C4-2B (cell line): ENCODE measurements around the gene COQ6.

Source experiments
- H3K27ac ChIP-seq: fragments of 450-650 bp; 2 replicates; pipeline ENCODE4 v1.5.1; 2017
- ZFX ChIP-seq: fragments of 450-650 bp; IDR thresholded peaks from 2 replicates; pipeline ENCODE4 v1.6.1; 2017
- TF ChIP-seq, protein P1 (sequence below): fragments of 450-650 bp; conservative IDR thresholded peaks from 2 replicates; pipeline ENCODE4 v1.5.1; 2017; ENCODE audit warnings: mild to moderate bottlenecking

The COQ6 gene

DNA sequence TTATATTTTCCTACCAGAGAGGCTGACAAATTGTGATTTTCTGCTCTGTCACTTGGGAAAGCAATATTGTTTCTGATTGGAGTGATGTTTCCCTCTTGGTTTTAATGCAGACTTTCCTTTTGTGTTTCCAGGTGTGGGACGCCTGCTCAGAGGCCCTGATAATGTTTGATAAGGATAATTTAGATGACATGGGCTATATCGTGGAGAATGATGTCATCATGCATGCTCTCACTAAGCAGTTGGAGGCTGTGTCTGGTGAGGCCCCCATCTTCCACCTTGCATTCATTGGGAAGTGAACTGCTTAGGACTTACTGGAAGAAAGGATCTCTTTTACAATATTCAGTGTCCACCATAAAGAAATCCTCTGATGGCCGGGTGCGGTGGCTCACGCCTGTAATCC is 5.6 kb downstream of the COQ6 start:
- TF ChIP-seq ZFX: no peak
- TF ChIP-seq, protein P1, sequence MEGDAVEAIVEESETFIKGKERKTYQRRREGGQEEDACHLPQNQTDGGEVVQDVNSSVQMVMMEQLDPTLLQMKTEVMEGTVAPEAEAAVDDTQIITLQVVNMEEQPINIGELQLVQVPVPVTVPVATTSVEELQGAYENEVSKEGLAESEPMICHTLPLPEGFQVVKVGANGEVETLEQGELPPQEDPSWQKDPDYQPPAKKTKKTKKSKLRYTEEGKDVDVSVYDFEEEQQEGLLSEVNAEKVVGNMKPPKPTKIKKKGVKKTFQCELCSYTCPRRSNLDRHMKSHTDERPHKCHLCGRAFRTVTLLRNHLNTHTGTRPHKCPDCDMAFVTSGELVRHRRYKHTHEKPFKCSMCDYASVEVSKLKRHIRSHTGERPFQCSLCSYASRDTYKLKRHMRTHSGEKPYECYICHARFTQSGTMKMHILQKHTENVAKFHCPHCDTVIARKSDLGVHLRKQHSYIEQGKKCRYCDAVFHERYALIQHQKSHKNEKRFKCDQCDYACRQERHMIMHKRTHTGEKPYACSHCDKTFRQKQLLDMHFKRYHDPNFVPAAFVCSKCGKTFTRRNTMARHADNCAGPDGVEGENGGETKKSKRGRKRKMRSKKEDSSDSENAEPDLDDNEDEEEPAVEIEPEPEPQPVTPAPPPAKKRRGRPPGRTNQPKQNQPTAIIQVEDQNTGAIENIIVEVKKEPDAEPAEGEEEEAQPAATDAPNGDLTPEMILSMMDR: no peak
- no peak overlapping the region for H3K27ac ChIP-seq

- TF ChIP-seq, protein P1: no peak
- TF ChIP-seq ZFX: no peak
- no peak overlapping the region for H3K27ac ChIP-seq
Measured at GRCh38 chr14:73958591-73958990, 8.5 kb downstream of the COQ6 start.

- TF ChIP-seq, protein P1: no peak
- TF ChIP-seq ZFX: no peak
- H3K27ac ChIP-seq: no peak overlapping the region
Measured at GRCh38 chr14:73961192-73961591, 11.1 kb downstream of the COQ6 start.

- no peak for TF ChIP-seq ZFX
- TF ChIP-seq, protein P1: no peak
- H3K27ac ChIP-seq: no peak overlapping the region
Measured at GRCh38 chr14:73965216-73965615, 15.1 kb downstream of the COQ6 start.

DNA sequence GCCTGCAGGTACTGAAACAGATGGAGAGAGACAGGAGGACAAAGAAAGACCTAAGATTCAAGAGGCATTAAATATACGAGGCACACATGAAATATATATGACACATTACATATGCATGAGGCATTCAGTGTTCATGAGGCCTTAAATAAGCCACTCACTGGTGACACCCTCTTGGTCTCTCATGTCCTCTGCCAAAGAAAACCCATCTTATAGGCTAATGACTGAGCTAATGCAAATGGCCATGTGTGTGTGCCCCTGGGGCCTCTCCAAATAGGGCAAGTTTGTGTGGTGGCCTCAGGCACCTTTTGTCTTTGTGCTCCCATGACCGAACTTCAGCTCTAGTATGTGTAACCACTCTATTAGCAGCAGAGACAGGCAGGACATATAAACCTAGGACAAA is 18.8 kb downstream of the COQ6 start:
- TF ChIP-seq, protein P1: no peak
- TF ChIP-seq ZFX: no peak
- H3K27ac ChIP-seq: no peak overlapping the region

- H3K27ac ChIP-seq: no peak overlapping the region
- TF ChIP-seq, protein P1: no peak
- no peak for TF ChIP-seq ZFX
Measured at GRCh38 chr14:73973497-73973896, 23.4 kb downstream of the COQ6 start.

DNA sequence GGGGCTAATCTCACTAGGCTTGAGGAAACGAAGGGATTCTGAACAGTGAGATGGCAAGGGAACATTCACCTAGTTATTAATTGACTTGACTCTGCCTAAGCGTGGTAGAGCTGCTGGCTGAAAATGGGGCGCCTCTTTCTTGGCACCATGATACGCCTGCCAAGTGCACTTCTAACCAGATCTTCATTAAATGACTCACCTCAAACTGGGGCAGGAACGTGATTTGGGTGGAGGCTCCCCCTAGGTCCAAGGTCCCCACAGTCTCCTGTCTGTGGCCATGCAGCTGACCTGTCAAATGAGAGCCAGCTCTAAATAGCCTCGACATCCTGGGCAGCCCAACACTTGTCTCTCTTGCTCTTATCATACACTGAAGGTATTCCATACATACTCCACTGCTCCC is 26.0 kb downstream of the COQ6 start:
- H3K27ac ChIP-seq: peak overlapping the region; percentile 71
- TF ChIP-seq, protein P1: no peak
- TF ChIP-seq ZFX: no peak

DNA sequence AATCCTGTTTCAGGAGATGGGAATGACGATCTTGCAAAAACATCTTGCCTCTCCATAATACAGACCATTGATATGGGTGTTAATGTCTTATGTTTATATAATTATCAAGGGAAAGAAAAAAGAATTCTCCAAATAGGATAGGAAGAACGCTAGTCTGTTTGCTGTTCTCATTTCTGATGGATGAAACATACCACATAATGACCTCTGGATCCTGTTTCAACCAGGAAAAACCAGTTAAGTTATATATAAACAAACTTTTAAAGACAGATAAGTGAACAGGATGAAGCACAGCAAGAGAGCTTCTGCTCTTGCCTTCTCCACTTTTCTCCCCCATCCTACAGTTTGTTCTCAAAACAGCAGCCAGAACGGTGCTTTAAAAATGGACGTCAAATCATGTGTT is 27.8 kb downstream of the COQ6 start:
- TF ChIP-seq ZFX: no peak
- TF ChIP-seq, protein P1: no peak
- peak overlapping the region; percentile 71 for H3K27ac ChIP-seq
